Smooth muscle cell of the brain vasculature (primary cell): ENCODE data around the gene RNF130.

Source experiments
- DNase-seq: peaks from one replicate; pipeline ENCODE4 v3.0.0-alpha.2; 2012; ENCODE audit warnings: low read depth, low spot score

The RNF130 gene, protein sequence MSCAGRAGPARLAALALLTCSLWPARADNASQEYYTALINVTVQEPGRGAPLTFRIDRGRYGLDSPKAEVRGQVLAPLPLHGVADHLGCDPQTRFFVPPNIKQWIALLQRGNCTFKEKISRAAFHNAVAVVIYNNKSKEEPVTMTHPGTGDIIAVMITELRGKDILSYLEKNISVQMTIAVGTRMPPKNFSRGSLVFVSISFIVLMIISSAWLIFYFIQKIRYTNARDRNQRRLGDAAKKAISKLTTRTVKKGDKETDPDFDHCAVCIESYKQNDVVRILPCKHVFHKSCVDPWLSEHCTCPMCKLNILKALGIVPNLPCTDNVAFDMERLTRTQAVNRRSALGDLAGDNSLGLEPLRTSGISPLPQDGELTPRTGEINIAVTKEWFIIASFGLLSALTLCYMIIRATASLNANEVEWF

DNA sequence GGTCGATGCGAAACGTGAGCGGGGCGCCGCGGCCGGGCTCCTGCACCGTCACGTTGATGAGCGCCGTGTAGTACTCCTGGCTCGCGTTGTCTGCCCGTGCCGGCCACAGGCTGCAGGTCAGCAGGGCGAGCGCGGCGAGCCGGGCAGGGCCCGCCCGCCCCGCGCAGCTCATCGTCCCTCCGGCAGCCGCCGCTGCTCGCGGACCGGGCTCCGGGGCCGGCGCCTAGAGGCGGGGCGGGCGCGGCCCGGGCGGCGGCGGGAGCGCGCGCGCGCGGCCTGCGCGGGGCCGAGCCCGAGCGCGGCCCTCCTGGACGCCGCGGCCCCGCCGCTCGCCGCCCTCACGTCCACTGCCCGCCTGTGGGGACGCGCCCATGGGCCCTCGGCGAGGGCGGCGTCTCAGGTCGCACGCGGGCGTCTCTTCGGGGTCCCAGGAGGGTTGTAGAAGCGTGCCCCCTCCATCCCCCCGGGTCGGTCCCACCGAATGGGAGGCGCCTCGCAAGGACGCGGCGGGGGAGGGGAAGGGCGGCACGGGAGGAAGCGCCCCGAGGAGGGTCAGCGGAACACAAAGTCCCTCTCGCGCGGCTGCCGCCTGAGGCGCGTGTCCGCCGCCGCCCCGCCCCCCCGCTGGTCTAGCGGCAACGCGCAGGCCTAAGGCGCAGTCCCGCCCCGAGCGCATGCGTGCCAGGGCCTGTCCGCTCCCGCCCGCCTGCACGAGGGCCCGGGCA, at the start of gene RNF130:
TSS of gene RNF130 (minus strand) at position 229 of the 725 bp plus-strand sequence. CDS start at position 172, 57 bp downstream.
- peak; percentile 74 for DNase-seq

DNA sequence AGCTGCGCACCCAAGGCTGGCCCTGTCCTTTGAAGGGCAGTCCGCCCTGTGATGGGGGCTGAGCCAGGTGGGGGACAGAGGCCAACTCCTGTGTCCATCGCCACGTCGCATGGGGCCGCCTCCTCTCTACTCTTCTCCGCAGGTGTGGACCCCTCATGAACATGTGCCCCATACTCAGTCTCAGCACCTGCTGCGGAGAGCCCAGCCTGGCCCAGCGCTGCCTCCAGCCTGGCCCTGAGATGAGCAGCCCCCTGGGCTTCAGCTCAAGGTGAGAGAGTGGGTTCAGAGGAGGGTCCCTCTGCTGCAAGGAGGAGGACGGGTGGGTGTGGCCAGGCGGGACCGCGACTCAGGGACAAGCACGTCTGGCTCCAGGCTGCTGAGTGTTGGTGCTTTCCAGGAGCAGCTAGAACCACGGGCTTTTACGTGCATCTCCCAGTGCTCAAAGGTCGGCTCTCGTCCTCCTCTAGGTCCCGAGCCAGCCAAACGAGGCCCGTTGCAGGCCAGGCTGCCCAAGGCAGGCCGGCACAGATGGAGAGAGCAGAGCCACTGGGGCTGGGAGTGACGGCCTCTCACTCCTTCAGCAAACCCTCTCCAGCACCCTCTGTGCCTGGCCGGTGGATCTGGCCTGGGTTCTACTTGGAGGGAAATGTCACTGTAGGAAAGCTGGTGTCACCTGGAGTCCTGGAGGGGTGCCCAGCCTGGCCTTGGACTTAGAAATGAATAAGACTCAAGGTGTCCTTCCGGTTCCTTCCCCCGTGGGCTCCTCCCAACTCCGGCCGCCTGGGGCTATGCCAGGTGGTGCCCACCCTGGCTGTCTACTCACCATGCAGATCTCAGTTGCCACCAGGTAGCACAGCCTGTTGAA, 48.9 kb upstream of the RNF130 start:
- DNase-seq = no peak

DNA sequence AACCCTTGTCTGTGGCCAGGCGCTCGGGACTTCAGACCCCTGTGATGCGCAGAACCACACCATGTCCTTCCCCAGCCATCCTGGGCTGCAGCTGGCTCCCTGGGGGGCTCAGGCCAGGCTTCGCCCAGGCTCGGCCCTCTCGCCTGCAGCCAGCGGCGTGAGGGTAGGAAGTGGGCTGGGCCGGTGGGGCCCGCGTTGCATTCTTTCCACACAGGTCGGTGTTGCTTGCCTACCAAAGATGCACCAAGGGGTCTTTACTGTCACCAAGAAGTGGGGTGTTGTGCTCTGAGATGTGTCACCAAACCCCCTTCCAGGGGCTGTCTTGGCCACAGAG, 48.3 kb upstream of the RNF130 start:
- DNase-seq = no peak

DNA sequence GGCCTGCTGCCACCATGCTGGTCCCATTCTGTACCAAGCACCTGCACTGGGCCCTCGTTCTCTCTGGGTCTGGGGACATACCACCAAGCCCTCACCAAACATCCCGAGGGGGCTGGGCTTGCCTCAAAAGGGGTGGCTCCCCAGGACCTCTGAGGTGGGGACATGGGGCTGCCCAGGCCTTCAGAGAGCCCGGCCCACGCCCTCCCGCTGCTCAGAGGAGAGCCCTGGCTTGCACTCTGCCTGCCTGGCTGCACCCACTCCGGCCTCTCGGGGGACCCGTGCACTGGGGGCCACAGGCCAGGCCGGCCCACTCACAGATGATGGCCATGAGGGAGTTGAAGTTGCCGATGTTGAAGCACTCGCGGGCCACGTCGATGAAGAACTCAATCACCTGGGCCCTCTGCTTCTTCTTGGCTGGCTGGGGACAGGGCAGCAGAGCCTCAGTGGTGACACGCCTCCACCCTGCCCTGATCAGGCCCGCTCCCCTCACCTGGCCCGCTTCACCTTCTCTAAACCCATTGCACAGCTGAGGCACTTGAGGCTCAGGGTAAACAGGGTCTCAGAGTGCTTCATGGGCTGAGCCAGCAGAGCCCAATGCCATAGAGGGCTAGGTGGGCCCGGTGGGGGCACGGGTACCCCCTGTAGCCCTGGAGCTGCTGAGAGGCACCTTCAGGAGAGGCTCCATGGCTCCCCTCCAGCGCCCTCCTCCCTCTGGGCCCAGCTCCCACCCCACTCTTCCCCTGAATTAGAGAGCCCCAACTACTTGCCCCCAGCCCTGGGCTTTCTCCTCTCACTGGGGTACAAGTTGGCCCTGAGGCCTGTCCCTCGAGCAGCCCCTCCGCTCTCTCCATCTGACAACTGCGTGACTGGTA, 47.7 kb upstream of the RNF130 start:
- DNase-seq = no peak

DNA sequence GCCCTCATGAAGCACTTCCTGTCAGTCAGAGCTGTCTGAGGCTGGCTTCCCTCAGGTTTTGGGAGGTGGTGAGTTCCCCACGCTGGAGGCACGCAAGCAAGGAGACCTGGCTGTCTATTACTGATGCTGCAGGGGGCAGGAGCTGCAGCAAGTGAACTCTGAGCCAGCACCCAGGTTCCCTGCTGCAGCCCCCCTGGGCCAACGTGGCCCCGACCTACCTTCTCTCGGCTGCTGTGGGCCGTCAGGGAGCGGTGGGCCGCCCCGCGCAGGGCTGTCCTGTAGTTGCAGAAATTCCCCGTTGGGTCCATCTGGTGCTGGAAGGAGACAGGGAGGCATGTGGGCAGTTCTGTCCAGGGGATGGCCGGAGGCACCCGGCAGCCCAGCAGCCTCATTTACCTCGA, 46.8 kb upstream of the RNF130 start:
- no peak for DNase-seq

DNA sequence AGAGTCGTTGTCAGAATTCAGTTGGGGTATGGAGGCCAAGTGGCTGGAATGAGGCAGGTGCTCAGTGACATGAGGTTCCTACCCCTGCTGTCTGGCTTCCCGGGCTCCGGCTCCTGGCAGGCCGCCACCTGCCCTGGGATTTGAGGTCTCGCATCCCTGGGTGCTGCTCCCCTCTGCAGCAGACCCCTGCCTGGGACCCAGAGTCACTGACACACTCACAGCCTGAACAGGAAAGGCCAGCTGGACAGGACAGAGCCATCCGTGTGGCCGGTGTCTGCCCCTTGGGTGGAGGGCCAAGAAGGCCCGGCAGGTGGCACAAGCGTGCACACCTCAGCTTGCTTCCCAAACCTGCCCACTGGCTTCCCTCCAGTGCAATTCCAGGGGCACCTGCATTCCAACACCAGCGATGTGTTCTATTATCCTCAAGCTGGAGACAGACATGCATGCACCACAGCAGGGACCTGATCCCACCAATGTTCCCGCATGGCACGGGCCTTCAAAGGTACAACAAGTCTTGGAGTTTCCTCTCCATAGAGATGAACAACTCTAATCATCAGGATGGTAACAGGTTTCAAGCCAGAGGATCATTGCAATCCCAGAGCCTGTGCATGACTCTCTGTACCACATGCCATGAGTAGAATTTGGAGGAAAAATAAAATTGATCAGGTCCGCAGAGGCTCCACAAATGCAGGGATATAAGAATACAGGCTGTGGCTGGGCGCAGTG, 45.6 kb upstream of the RNF130 start:
- no peak for DNase-seq

DNA sequence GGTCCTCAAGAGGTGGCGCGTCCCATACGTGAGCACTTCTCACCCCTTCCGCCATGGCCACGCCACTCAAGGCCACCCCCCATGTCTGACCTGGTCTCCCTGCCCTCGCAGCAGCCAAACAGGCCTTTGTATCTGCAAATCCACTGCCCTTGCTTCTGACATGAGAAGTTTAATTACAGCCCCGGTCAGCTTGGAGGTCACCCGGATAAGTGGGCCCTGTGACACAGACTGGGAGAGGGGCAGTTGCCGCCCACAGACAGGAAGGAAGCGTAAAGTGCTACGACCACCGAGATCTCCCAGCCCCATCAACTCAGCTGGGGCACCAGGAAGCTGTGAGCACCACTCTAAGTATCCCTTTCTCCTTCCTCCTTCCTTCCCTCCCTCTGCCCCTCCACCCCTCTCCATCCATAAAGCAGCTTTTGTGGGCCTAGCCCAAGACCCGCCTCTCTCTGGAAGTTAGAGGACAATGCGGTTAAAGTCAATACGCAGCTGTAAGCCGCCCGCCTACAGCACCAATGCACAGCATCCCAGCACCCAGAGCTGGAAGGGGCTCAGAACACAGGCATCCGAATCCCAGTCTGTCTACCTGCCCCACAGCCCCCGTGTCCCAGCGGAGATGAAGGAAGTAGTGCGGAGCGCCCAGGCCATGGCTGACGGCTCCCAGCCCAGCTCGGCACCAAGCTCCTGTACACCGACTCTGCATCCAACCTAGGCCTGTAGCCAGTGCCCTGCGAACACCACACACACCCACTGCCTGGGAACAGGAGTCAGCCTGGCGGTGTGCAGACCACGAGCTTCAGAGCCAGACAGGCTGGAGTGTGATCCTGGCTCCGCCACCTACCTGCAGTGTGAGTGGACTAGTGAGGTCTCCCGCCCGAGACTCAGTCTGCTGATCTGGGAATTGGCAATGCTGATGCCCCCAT, 44.8 kb upstream of the RNF130 start:
- no peak for DNase-seq

DNA sequence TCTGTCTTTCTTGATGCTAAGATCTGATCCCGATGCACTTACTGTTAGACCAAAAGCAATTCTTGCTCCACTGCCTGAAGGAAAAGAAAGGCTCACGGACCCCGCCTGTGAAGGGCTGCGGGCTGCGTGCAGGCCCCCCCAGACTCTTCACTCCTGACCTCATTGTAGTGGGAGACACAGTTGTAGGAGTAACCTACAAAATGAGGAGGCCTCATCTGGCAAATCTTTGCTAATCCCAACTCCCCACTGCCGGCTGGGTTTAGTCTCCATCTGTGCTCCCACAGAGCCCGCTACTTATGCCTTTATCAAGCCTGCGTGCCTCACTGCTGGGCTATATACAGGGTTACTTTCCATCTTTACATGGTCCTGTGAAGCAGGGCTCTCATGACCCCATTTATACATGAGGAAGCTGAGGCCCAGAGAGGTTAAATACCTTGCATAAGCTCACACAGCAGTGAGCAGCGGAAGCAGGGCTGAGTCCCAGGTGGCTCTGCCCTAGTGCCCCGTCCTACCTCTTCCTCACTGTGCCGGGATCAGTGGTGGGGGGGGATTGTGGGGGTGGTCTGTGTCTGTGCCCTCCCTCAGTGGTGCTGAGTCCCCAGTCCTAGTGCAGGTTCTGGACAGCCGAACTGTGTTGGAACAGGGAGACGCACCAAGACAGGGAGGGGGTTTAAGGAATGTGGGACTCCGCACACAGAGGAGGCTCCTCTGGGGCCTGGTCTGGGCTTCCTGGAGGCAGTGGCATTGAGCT, 43.9 kb upstream of the RNF130 start:
- DNase-seq = no peak

DNA sequence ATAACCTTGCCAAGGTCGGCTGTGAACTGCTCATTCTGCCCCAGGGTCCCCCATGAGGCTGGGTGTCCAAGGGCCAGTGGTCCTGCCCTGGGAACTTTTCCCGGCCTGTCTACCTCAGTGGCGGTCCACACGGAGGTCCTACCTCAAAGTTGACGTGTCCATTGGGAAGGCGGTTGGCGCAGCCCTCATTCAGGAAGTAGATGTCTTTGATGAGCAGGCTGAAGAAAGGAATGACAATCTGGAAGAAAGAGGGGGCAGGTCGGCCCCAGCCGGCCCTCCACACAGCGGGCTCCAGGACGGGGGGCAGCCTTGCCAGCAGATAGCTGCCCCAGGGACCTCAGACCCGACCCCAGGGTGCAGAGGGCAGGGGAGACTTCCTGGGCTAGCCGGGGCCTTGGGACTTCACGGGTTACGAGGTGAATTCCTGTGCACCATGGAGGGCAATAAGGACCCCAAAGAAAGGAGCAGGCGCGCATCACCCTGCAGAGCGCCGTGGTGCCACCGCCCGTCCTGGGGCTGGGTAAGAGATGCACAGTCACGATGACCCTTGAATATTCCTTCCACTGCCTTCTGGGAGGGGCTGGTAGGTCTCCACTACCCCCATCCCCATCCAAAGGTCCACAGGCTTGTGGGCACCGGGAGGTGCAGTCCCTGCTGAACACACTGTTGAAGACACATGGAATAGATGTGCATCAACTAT, 42.9 kb upstream of the RNF130 start:
- no peak for DNase-seq

DNA sequence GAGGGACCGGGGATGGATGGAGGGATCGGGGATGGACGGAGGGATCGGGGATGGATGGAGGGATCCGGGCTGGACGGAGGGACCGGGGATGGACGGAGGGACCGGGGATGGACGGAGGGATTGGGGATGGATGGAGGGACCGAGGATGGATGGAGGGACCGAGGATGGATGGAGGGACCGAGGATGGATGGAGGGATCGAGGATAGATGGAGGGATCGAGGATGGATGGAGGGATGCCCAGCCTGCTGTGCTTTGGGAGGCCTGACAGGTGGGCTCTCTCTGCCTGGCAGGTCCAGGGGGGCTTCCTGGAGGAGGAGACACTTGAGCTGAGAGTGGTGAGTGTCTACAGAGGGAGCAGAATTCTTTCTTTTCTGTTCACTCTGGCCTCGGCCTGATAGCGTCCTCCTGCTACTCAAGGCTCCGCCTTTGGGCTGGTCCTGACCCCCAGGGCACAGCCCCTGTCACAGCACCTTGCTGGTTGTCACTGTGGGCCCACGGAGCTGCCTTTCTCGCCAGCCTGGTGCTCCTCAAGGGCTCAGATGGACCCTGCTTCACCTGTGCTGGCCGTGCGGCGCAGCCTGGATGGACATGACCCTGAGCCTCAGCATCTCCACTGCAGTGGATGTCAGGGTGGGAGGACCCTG, 42.2 kb upstream of the RNF130 start:
- no peak for DNase-seq

DNA sequence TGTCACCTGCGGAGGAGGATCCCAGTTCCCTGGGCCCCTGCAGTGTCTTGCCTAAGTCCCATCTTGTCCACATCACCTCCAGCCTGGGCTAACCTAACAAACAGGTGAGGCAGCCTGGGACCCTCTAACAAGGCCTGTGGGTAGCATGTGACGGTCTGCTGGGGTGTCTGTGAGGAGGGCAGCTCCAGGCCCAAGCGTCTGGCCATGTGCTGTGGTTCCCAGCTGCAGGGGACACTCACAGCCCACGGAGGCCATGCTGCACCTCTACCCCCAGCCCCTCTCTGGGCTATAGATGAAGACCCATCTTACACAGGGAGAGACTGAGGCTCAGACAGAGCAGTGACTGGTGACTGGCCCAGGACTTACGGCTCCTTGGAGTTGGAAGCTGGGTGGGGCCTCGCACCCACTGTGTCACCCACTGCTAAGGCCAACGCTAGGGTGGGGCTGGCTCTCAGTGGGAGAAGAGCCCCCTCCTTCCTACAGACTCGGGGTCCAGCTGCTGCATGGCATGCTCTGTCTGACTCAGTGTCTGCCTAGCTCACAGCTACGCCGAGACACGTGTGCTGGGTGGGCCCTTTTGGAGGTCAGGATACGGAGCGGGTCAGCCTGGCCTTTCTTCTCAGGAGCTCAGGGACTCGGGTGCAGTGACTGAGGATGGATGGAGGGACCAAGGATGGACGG, 40.8 kb upstream of the RNF130 start:
- DNase-seq = no peak

DNA sequence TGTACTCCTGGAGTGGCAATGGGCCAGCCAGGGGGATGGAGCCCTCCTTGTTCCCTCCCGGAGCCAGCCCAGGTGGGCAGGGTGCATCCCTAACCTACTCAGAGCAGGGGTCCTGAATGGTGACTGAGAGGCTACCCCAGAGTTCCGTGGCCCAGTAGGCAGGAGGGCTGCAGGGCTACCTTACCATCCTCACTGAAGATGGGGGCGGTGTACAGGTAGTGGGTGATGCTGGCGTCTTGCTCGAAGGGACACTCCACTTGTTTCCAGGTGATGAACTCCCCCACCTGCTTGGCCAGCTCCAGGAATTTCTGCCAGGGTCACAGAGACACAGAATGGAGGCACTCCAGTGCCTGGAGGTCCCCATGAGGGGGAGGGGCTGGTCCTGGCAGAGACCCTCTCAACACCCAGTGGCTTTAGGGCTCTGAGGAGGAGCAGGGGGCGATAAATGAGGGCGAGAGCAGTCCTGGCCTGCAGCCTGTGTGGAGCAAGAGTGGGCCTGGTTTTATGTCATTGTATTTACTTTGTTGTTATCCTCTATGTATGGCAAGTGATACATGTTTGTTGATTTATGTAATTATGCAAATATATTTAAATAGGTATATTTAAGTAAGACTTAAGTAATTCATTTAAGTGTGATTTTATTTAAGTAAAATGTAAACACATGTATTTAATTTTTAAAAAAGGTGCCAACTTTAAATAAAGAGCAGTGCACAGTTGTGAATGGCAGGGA, 39.9 kb upstream of the RNF130 start:
- DNase-seq = no peak

DNA sequence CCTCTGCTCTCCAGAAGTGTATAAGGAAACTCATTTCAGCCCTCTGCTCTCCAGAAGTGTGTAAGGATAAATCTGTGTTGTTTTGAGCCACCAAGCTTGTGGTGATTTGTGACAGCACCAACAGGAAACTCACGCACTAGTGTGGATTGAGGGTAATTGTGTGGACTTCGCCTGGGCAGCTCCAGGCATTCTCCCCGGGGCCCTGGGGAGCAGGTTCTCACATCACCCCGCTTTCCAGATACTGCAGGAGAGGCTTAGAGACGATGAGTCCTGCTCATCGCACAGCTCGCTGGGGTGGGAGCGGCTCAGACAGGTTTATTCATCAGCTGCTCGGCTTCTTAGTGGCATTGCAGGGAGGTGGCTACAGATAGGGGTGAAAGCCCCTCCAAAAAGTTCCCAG, 38.4 kb upstream of the RNF130 start:
- DNase-seq = no peak

DNA sequence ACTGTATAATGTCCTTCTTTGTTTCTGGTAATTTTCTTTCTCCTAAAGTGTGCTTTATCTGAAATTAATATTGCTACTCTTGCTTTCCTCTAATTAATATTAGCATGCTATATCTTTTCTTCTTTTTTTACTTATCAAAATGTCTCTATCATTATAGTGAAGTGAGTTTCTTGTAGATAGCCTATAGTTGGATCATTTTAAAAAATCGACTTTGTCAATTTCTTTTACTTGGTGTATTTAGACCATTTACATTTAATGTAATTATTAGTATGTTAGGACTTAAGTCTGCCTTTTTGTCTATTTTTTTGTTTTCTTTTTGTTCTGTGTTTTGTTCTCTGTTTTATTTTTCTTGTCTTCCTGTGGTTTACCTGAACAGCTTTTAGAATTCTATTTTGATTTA, 35.4 kb upstream of the RNF130 start:
- DNase-seq = no peak

DNA sequence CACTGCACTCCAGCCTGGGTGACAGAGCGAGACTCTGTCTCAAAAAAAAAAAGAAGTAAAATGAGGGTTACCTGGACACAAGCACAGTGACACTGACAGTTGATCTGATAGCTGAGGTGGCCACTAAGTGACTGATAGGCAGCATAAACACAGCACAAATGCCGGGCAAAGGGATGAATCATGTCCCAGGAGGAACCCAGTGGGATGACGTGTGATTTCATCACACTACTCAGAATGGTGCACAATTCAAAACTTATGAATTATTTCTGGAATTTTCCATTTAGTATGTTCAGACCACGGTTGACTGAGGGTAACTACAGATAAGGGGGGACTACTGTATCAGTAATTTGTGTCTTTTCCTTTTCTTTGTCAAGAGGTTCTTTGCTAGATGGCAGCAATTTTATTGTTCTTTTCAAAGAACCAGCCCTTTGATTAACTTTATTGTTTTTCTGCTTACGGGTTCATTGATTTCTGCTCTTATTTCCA, 34.3 kb upstream of the RNF130 start:
- DNase-seq = no peak

DNA sequence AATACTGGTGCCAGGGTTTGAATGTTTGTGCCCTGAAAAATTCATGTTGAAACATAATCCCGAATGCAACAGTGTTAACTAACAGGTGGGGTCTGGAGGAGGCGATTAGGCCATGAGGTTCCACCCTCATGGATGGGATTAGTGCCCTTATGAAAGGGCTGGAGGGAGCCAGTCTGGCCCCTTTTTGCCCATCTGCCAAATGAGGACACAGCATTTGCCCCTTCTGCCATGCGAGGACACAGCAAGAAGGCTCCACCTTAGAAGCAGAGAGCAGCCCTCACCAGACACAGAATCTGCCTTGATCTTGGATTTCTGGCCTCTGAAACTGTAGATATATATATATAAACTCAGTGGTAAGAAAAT, 32.6 kb upstream of the RNF130 start:
- no peak for DNase-seq
